ENCODE measurements around the gene ATP6V0E1.
"Not testable (repeated sequence)": the region's sequence is repeated elsewhere in the genome, so short reads cannot be mapped to it uniquely, and the experiment has no call there.

ATP6V0E1 gene

GRCh38 chr5:173075970-173076369, 92.4 kb downstream of the ATP6V0E1 start:
- H3K4me1 ChIP-seq (ENCODE audit: control insufficient read depth, insufficient read depth, low read length) = no peaks in the 10 kb centered on the region
- no peak overlapping the region for H3K4me3 ChIP-seq (ENCODE audit: low read length)
- no peaks in the 10 kb centered on the region for H3K27me3 ChIP-seq (ENCODE audit: control insufficient read depth, insufficient read depth, low read length)
- no CpG with 5 or more reads among the region's 5 CpGs for WGBS (ENCODE audit: insufficient coverage, insufficient read length)
- H3K36me3 ChIP-seq (ENCODE audit: control insufficient read depth, insufficient read depth, low read length) = no peaks in the 10 kb centered on the region
- no peaks in the 10 kb centered on the region for H3K9me3 ChIP-seq (ENCODE audit: control insufficient read depth, insufficient read depth, low read length)
- DNase-seq (ENCODE audit: low read depth, low spot score) = no peak
- no peak overlapping the region for H3K27ac ChIP-seq (ENCODE audit: low read length)

- not testable (repeated sequence) for H3K27me3 ChIP-seq (ENCODE audit: control insufficient read depth, insufficient read depth, low read length); H3K4me1 ChIP-seq (ENCODE audit: control insufficient read depth, insufficient read depth, low read length); H3K4me3 ChIP-seq (ENCODE audit: low read length); H3K27ac ChIP-seq (ENCODE audit: low read length); H3K9me3 ChIP-seq (ENCODE audit: control insufficient read depth, insufficient read depth, low read length); DNase-seq (ENCODE audit: low read depth, low spot score); H3K36me3 ChIP-seq (ENCODE audit: control insufficient read depth, insufficient read depth, low read length)
- WGBS (ENCODE audit: insufficient coverage, insufficient read length) = no CpG with 5 or more reads among the region's 4 CpGs
Observed at GRCh38 chr5:173076471-173076870, 92.9 kb downstream of the ATP6V0E1 start.

GRCh38 chr5:173078878-173079277, 95.3 kb downstream of the ATP6V0E1 start:
- WGBS (ENCODE audit: insufficient coverage, insufficient read length) = no CpG with 5 or more reads among the region's 3 CpGs

More at GRCh38 chr5:173078878-173079277, 95.3 kb downstream of the ATP6V0E1 start:
- no peak for DNase-seq (ENCODE audit: low read depth, low spot score)
- no peak overlapping the region for H3K27ac ChIP-seq (ENCODE audit: low read length)
- H3K36me3 ChIP-seq (ENCODE audit: control insufficient read depth, insufficient read depth, low read length) = no peaks in the 10 kb centered on the region
- no peak overlapping the region for H3K4me3 ChIP-seq (ENCODE audit: low read length)
- H3K4me1 ChIP-seq (ENCODE audit: control insufficient read depth, insufficient read depth, low read length) = no peaks in the 10 kb centered on the region
- no peaks in the 10 kb centered on the region for H3K27me3 ChIP-seq (ENCODE audit: control insufficient read depth, insufficient read depth, low read length)
- no peaks in the 10 kb centered on the region for H3K9me3 ChIP-seq (ENCODE audit: control insufficient read depth, insufficient read depth, low read length)
